ENCODE data around the gene BABAM2.
"Not testable (repeated sequence)": the region's sequence is repeated elsewhere in the genome, so short reads cannot be mapped to it uniquely, and the experiment has no call there.

BABAM2 gene

GRCh38 chr2:28095622-28096021, 205.1 kb downstream of the BABAM2 start:
- no peak overlapping the region for H3K27ac ChIP-seq
- DNase-seq (ENCODE audit: low read depth, low spot score) = no peak

- no peak for DNase-seq (ENCODE audit: low read depth, low spot score)
- no peak overlapping the region for H3K27ac ChIP-seq
Measured at GRCh38 chr2:28096421-28096820, 205.9 kb downstream of the BABAM2 start.

GRCh38 chr2:28098501-28099225, 208.1 kb downstream of the BABAM2 start:
- DNase-seq (ENCODE audit: low read depth, low spot score) = no peak
- H3K27ac ChIP-seq = no peak overlapping the region

GRCh38 chr2:28101123-28101522, 210.6 kb downstream of the BABAM2 start:
- H3K27ac ChIP-seq = peak overlapping the region; percentile 56
- peak; percentile 53 for DNase-seq (ENCODE audit: low read depth, low spot score)

- no peak overlapping the region for H3K27ac ChIP-seq
- DNase-seq (ENCODE audit: low read depth, low spot score) = no peak
Measured at GRCh38 chr2:28101892-28102291, 211.4 kb downstream of the BABAM2 start.

GRCh38 chr2:28102455-28102874, 211.9 kb downstream of the BABAM2 start:
- H3K27ac ChIP-seq = no peak overlapping the region
- no peak for DNase-seq (ENCODE audit: low read depth, low spot score)

- H3K27ac ChIP-seq = no peak overlapping the region
- no peak for DNase-seq (ENCODE audit: low read depth, low spot score)
Measured at GRCh38 chr2:28103611-28104010, 213.1 kb downstream of the BABAM2 start.

GRCh38 chr2:28108143-28108542, 217.6 kb downstream of the BABAM2 start:
- H3K27ac ChIP-seq = no peak overlapping the region
- DNase-seq (ENCODE audit: low read depth, low spot score) = no peak

GRCh38 chr2:28113771-28114170, 223.2 kb downstream of the BABAM2 start:
- DNase-seq (ENCODE audit: low read depth, low spot score); H3K27ac ChIP-seq: not testable (repeated sequence)

GRCh38 chr2:28117104-28117596, 226.6 kb downstream of the BABAM2 start:
- DNase-seq (ENCODE audit: low read depth, low spot score) = no peak
- H3K27ac ChIP-seq = no peak overlapping the region

- no peak for DNase-seq (ENCODE audit: low read depth, low spot score)
- H3K27ac ChIP-seq = no peak overlapping the region
Measured at GRCh38 chr2:28119631-28120030, 229.1 kb downstream of the BABAM2 start.

- DNase-seq (ENCODE audit: low read depth, low spot score) = no peak
- H3K27ac ChIP-seq = no peak overlapping the region
Measured at GRCh38 chr2:28128281-28128950, 237.9 kb downstream of the BABAM2 start.

- H3K27ac ChIP-seq = peak overlapping the region; percentile 19
- DNase-seq (ENCODE audit: low read depth, low spot score) = no peak
Measured at GRCh38 chr2:28129955-28130695, 239.6 kb downstream of the BABAM2 start.

- no peak for DNase-seq (ENCODE audit: low read depth, low spot score)
- peak overlapping the region; percentile 29 for H3K27ac ChIP-seq
Measured at GRCh38 chr2:28133778-28134177, 243.2 kb downstream of the BABAM2 start.

- H3K27ac ChIP-seq = peak overlapping the region; percentile 29
- peak; percentile 20 for DNase-seq (ENCODE audit: low read depth, low spot score)
Measured at GRCh38 chr2:28134262-28134812, 243.8 kb downstream of the BABAM2 start.

GRCh38 chr2:28134857-28135256, 244.3 kb downstream of the BABAM2 start:
- no peak for DNase-seq (ENCODE audit: low read depth, low spot score)
- peak overlapping the region; percentile 29 for H3K27ac ChIP-seq

GRCh38 chr2:28135324-28135723, 244.8 kb downstream of the BABAM2 start:
- DNase-seq (ENCODE audit: low read depth, low spot score) = no peak
- H3K27ac ChIP-seq = no peak overlapping the region

- no peak overlapping the region for H3K27ac ChIP-seq
- no peak for DNase-seq (ENCODE audit: low read depth, low spot score)
Measured at GRCh38 chr2:28135799-28136198, 245.3 kb downstream of the BABAM2 start.

GRCh38 chr2:28136556-28136955, 246.0 kb downstream of the BABAM2 start:
- no peak for DNase-seq (ENCODE audit: low read depth, low spot score)
- no peak overlapping the region for H3K27ac ChIP-seq

- DNase-seq (ENCODE audit: low read depth, low spot score) = no peak
- peak overlapping the region; percentile 9 for H3K27ac ChIP-seq
Measured at GRCh38 chr2:28137221-28137620, 246.7 kb downstream of the BABAM2 start.

- DNase-seq (ENCODE audit: low read depth, low spot score) = no peak
- no peak overlapping the region for H3K27ac ChIP-seq
Measured at GRCh38 chr2:28142386-28142785, 251.9 kb downstream of the BABAM2 start.
